ENCODE data around the gene CHPT1.
"Not testable (repeated sequence)": the region's sequence is repeated elsewhere in the genome, so short reads cannot be mapped to it uniquely, and the experiment has no call there.

The CHPT1 gene

DNA sequence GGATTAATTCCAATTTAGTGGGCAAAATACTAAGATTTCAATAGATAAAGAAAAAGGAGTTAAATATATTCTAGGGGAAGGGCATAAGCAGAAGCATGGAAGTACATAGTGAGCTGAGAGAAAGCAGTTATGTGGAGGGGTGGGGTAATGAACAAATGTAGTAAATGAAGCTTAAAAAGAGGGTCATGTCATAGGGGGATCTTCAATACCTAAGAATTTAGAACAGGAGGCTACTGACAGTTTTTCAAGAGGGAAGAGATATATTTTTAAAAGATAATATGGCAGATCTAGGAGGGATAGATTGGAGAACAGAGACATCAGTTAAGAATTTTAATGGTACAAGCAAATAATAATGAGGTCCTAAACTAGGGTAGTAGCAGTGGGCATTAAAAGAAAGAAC lies 32.4 kb downstream of the CHPT1 start:
- no peak for DNase-seq

- DNase-seq = no peak
These were observed 34.9 kb downstream of the CHPT1 start for GRCh38 chr12:101732318-101732717.

DNA sequence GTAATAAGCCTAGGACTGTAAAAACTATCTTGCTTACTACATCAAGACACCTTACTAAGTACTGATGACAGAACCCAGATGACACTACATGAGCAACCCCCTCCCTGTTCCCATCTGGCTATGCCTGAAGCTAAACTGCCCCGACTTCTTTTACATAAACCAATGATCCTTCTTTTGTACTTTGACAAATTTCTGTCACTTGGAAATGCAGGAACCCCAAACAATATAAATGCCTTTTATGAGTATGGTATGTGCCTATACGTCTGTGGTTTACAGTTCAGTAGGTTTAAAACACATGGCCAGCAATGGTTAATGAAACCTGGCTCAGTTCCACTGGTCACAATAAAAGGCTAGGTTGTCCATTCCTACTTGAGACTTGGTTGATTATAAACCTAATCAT lies 35.7 kb downstream of the CHPT1 start:
- no peak for DNase-seq

DNA sequence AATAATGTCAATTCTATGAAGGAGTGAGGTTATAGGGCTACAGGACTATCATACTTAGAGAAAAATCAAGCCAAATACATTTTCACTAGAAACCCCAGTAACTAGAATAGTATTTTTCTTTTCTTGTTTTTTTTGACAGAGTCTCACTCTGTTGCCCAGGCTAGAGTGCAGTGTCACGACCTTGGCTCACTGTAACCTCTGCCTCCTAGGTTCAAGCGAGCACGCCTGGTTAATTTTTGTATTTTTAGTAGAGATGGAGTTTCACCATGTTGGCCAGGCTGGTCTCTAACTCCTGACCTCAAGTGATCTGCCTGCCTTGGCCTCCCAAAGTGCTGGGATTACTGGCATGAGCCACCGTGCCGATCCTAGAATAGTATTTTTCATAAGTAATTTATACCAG lies 37.0 kb downstream of the CHPT1 start:
- not testable (repeated sequence) for DNase-seq

- DNase-seq = no peak
These were observed 40.0 kb downstream of the CHPT1 start for GRCh38 chr12:101737476-101737875.

- no peak for DNase-seq
These were observed 41.7 kb downstream of the CHPT1 start, which contains the start of gene SYCP3 for GRCh38 chr12:101738920-101739665. SYCP3 (minus strand) TSS chr12:101739462; CDS start chr12:101737935, 1,527 bp downstream.

DNA sequence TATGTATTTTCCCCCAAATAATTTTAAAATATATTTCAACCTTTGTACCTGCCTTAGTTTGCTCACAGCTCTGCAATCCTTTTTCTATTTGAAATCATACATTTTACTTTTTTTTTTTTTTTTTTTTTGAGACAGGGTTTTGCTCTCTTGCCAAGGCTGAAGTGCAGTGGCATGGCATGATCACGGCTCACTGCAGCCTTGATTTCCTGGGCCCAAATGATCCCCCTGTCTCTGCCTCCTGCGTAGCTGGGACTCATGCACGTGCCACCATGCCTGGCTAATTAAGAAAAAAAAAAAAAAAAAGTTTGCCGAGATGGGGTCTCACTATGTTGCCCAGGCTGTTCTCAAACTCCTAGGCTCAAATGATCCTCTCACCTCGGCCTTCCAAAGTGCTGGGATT lies 43.1 kb downstream of the CHPT1 start:
- DNase-seq = no peak

GRCh38 chr12:101740980-101741379 lies 43.5 kb downstream of the CHPT1 start:
- no peak for DNase-seq

DNA sequence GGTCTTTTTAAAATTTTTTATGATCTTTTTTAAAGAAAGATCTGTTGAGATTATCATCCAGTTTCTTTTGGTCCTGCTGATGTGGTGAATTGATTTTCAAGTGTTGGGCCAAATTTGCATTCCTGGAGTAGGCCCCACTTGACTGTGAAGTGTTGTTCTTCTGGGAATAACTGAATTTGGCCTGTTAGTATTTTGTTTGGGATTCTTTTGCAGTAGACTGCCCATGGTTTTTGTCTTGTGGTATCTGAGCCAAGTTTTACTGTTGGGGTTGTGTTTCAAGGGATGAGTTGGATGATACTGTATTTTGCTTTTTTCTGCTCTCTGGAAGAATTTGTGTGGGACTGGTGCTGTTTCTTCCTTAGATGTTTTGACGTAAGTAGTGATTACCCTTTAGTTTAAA lies 45.8 kb downstream of the CHPT1 start:
- DNase-seq = no peak

GRCh38 chr12:101743724-101744472 lies 46.5 kb downstream of the CHPT1 start:
- no peak for DNase-seq

GRCh38 chr12:101745481-101745880 lies 48.0 kb downstream of the CHPT1 start:
- no peak for DNase-seq

DNA sequence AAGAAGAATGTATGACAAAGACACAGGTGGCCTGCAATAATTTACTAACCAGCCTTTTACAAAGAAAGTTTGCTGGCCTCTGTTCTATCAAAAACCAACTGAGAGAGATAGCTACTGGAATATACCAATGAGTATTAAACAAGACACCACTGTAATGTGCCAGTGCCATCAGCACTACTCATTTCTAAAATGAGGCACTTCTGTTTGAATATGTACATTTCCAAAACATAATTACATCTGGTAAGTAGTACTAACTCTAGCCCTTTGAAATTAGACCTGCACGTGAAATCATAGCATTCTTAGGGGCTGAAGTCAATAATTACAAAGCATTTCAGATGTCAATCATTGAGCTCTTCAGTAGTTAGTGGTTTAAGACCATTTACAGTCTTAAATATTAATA lies 48.8 kb downstream of the CHPT1 start:
- DNase-seq = no peak

- DNase-seq = no peak
These were observed 49.2 kb downstream of the CHPT1 start for GRCh38 chr12:101746661-101747060.

DNA sequence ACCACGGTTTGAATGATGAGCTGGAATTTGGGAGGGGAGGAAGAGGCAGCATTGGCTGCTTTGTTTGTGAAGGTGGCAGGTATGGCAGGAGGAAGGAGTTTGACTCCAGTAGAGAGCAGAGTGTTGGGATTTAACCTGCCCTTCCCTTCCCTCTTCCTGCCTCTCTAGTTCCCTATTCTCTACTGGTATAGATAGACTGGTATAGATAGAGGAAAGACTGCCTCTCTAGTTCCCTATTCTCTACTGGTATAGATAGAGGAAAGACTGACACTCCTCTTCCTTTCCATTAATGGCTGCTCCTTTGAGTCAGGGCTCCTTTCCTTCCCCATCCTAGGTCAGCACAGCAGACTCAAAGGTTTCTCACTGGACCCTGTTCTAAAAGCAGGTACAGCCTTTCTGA lies 50.3 kb downstream of the CHPT1 start:
- no peak for DNase-seq

- DNase-seq = no peak
These were observed 51.5 kb downstream of the CHPT1 start for GRCh38 chr12:101748907-101749306.

GRCh38 chr12:101749657-101750056 lies 52.2 kb downstream of the CHPT1 start:
- DNase-seq = no peak

DNA sequence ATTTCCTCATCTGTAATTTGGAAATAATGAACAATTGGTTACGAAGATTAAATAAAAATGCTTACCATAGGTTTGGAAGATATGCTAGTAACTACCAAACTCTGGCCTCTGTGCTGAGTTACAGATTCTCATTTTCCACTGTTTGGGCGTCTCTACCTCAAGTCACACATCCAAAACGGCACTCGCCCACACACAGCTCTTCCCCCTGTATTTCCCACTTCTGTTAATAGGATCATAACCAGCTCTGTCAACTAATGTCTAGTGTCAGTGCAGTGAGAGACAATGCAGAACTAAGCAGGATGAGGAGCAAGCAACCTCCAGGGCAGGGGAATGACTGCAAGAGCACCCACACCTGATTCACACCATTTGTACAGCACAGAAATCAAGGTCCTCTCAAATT lies 52.7 kb downstream of the CHPT1 start:
- DNase-seq = no peak

GRCh38 chr12:101759396-101760047 lies 62.1 kb downstream of the CHPT1 start:
- no peak for DNase-seq

DNA sequence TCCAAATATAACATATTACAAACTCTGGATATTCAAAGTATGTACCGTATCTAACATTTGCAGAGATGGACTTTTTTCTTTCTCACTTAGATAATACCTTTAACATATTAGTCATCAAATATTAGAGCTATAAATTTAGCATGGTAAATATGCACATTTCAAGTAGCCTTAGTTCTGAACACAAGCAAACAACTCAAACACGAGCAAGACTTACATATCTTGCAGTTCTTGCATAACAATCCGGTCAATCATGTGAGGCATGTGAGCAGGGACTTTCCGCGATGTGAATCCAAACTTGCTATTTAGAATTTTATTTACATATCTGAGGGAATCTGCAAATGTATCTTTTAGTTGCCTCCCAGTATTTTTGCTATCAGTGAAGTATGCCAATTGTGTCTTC lies 63.9 kb downstream of the CHPT1 start:
- no peak for DNase-seq

DNA sequence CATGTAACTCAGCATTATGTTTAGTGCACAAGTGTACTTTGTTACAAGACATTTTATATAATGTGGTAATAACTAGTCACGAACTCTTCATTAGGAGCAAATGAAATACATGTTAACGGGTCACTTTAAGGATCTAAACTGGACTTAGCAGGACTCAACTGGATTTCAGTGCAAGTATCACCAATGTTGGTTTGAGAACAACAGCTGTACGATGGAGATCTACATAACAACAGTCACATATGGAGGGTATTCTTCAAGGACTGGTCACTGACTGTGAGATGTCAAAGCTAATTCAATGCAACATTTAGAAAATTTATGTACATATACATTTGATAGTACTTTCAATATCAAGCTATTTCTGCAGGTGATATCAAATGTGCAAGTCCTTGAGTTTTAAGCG lies 64.3 kb downstream of the CHPT1 start:
- DNase-seq = no peak

- no peak for DNase-seq
These were observed 65.9 kb downstream of the CHPT1 start for GRCh38 chr12:101763246-101763931.

DNA sequence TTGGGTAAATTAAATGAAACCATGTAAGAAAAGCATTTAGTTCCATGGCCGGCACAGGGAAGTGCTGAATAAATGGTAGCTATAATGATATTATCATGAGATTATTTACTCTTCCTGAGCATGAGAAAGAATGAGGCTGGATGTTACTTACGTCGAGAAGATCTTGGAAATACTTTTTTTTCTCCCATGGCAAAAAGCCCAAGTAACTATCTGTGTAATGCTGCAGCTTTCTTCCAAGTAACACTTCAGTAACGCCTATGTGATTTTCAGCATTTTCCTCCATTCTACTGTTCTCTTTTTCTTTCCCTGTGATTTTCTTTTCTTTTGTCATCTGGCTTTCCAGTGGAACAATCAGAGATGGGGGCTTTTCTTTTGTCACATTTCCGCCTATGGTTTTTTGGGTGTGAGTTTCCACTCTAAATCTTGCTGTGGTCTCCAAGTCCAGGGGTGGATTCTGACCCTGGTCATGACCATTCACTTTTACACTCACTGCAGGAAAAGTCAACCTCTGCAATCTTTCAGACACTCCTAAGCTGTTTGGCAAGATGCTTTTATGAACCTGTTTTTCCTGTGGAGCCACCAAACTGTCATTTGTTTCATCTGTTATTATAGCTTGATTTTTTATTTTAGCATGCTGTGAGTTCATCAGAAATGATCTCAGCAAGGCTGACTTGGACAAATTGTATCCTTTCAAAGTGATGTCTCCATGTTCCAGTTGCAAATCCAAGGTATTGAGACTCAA lies 66.8 kb downstream of the CHPT1 start:
- no peak for DNase-seq

DNA sequence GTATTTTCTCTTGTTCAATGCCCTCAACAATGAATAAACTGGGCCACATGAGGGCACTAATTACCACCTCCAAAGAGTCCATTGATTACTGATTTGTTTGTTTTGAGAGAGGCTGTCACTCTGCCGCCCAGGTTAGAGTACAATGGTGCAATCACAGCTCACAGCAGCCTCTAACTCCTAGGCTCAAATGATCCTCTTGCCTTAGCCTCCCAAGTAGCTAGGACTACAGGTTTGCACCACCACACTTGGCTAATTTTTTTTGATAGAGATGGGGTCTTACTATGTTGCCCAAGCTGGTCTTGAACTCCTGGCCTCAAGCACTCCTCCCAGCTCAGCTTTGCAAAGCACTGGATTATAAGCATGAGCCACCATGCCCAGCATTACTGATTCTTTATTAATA lies 70.1 kb downstream of the CHPT1 start:
- no peak for DNase-seq

Data from NCI-H2107 (cell line).